Spinal cord (tissue), 4 donors: Measurements from ENCODE around the gene CALR. TPM values are rescaled to one million over a fixed set of nuclear protein-coding genes. Genes with fewer than 3 reads are reported as not detected.

ENCODE experiments used
- polyA plus RNA-seq, 2 donors: library from polyadenylated mRNA; unstranded; fragments of 120-200 nt; gene quantifications; one replicate each; pipeline ENCODE4 v1.2.1, GENCODE V29; 2013; ENCODE audit not compliant: insufficient read length in 2 of 2
- small RNA-seq: library from RNA; depleted of rRNA; stranded (forward); fragments of <200 nt; gene quantifications from one replicate; pipeline ENCODE3, GENCODE V24; 2014; ENCODE audit warnings: low replicate concordance
- total RNA-seq, 2 donors: library from RNA; depleted of rRNA in 1 of 2; stranded (reverse); fragments of 120-200 nt in 1 of 2; fragments of >200 nt in 1 of 2; gene quantifications; one replicate each; pipeline versions ENCODE4 v1.2.3 to v1.2.4, GENCODE V29; 2013 to 2014

CALR gene
- total and polyA plus RNA-seq, 4 donors, result 452 to 872 (median 556) TPM

Small RNAs within 50 kb of the gene (small RNA-seq; reads per million reads assigned to genes)
- gene MIR5695 (0.53 reads per million, percentile 58 among the genes with 10 or more reads in this experiment), gene MIR6515 (not detected)

Other genes starting within 250 kb of the CALR start
- 10 to 100 TPM in 1 of 2 donors, 1 to 10 TPM in 1; 6.2 to 15.8 TPM for gene FBXW9, start 242.0 kb upstream of the CALR start, total RNA-seq
- gene FBXW9, start 242.0 kb upstream of the CALR start, polyA plus RNA-seq, result 10 to 100 TPM; 21.1 to 21.7 TPM
- 10 to 100 TPM; 40.9 to 66.8 TPM for gene TNPO2, start 214.7 kb upstream of the CALR start, total RNA-seq
- 100 to 1,000 TPM; 146 to 155 TPM for gene TNPO2, start 214.7 kb upstream of the CALR start, polyA plus RNA-seq
- gene TRIR, start 203.9 kb upstream of the CALR start, total RNA-seq, result 100 to 1,000 TPM in 1 of 2 donors, 10 to 100 TPM in 1; 77.6 to 205 TPM
- gene TRIR, start 203.9 kb upstream of the CALR start, polyA plus RNA-seq, result 100 to 1,000 TPM; 220 to 224 TPM
- gene GET3, start 201.1 kb upstream of the CALR start, total RNA-seq, result 10 to 100 TPM; 50.9 to 84.4 TPM
- gene GET3, start 201.1 kb upstream of the CALR start, polyA plus RNA-seq, result 100 to 1,000 TPM; 119 to 120 TPM
- gene BEST2, start 186.8 kb upstream of the CALR start, total RNA-seq, result not detected
- gene BEST2, start 186.8 kb upstream of the CALR start, polyA plus RNA-seq, result under 1 TPM in 1 of 2 donors, not detected in 1; 0.24 TPM
- gene HOOK2, start 163.1 kb upstream of the CALR start, total RNA-seq, result 10 to 100 TPM; 16.4 to 25.2 TPM
- 10 to 100 TPM; 40.0 to 65.2 TPM for gene HOOK2, start 163.1 kb upstream of the CALR start, polyA plus RNA-seq
- 100 to 1,000 TPM in 1 of 2 donors, 10 to 100 TPM in 1; 90.7 to 119 TPM for gene JUNB, start 147.1 kb upstream of the CALR start, total RNA-seq
- 10 to 100 TPM; 23.3 to 52.2 TPM for gene JUNB, start 147.1 kb upstream of the CALR start, polyA plus RNA-seq
- gene PRDX2, start 136.8 kb upstream of the CALR start, total RNA-seq, result 100 to 1,000 TPM; 280 to 444 TPM
- 100 to 1,000 TPM; 435 to 476 TPM for gene PRDX2, start 136.8 kb upstream of the CALR start, polyA plus RNA-seq
- 1 to 10 TPM in 1 of 2 donors, not detected in 1; 8.7 TPM for gene THSD8, start 136.5 kb upstream of the CALR start, total RNA-seq
- 1 to 10 TPM; 5.9 to 6.5 TPM for gene THSD8, start 136.5 kb upstream of the CALR start, polyA plus RNA-seq
- 10 to 100 TPM; 11.3 to 18.0 TPM for gene RNASEH2A, start 132.0 kb upstream of the CALR start, total RNA-seq
- 10 to 100 TPM; 28.0 to 32.0 TPM for gene RNASEH2A, start 132.0 kb upstream of the CALR start, polyA plus RNA-seq
- gene RTBDN, start 104.0 kb upstream of the CALR start, total RNA-seq, result 1 to 10 TPM; 1.1 to 1.8 TPM
- gene RTBDN, start 104.0 kb upstream of the CALR start, polyA plus RNA-seq, result 1 to 10 TPM; 5.8 to 6.8 TPM
- gene MAST1, start 100.1 kb upstream of the CALR start, total RNA-seq, result 10 to 100 TPM; 12.2 to 39.1 TPM
- 100 to 1,000 TPM in 1 of 2 donors, 10 to 100 TPM in 1; 87.0 to 112 TPM for gene MAST1, start 100.1 kb upstream of the CALR start, polyA plus RNA-seq
- gene DNASE2, start 57.2 kb upstream of the CALR start, total RNA-seq, result 10 to 100 TPM; 11.7 to 19.7 TPM
- 10 to 100 TPM; 23.6 TPM for gene DNASE2, start 57.2 kb upstream of the CALR start, polyA plus RNA-seq
- 1 to 10 TPM; 2.1 to 3.2 TPM for gene KLF1, start 51.4 kb upstream of the CALR start, total RNA-seq
- under 1 TPM; 0.42 to 0.57 TPM for gene KLF1, start 51.4 kb upstream of the CALR start, polyA plus RNA-seq
- 10 to 100 TPM; 22.9 to 30.1 TPM for gene GCDH, start 47.4 kb upstream of the CALR start, total RNA-seq
- 10 to 100 TPM; 36.1 to 45.1 TPM for gene GCDH, start 47.4 kb upstream of the CALR start, polyA plus RNA-seq
- gene SYCE2, start 19.3 kb upstream of the CALR start, total RNA-seq, result under 1 TPM in 1 of 2 donors, not detected in 1; 0.88 TPM
- gene SYCE2, start 19.3 kb upstream of the CALR start, polyA plus RNA-seq, result 1 to 10 TPM; 5.3 to 6.0 TPM
- gene FARSA, start 4.9 kb upstream of the CALR start, total RNA-seq, result 10 to 100 TPM; 41.3 to 54.1 TPM
- 10 to 100 TPM; 74.0 to 80.6 TPM for gene FARSA, start 4.9 kb upstream of the CALR start, polyA plus RNA-seq
- gene RAD23A, start 7.3 kb downstream of the CALR start, total RNA-seq, result 10 to 100 TPM; 37.6 to 85.9 TPM
- gene RAD23A, start 7.3 kb downstream of the CALR start, polyA plus RNA-seq, result 100 to 1,000 TPM; 101 to 109 TPM
- 10 to 100 TPM in 1 of 2 donors, 1 to 10 TPM in 1; 9.7 to 24.2 TPM for gene GADD45GIP1, start 18.6 kb downstream of the CALR start, total RNA-seq
- 10 to 100 TPM; 50.3 to 55.6 TPM for gene GADD45GIP1, start 18.6 kb downstream of the CALR start, polyA plus RNA-seq
- under 1 TPM in 1 of 2 donors, not detected in 1; 0.28 TPM for gene DAND5, start 31.0 kb downstream of the CALR start, total RNA-seq
- under 1 TPM; 0.44 to 0.49 TPM for gene DAND5, start 31.0 kb downstream of the CALR start, polyA plus RNA-seq
- gene NFIX, start 56.9 kb downstream of the CALR start, total RNA-seq, result 10 to 100 TPM; 53.3 to 61.8 TPM
- 100 to 1,000 TPM; 175 to 198 TPM for gene NFIX, start 56.9 kb downstream of the CALR start, polyA plus RNA-seq
- gene LYL1, start 164.2 kb downstream of the CALR start, total RNA-seq, result 10 to 100 TPM in 1 of 2 donors, 1 to 10 TPM in 1; 8.8 to 11.0 TPM
- 1 to 10 TPM; 7.7 TPM for gene LYL1, start 164.2 kb downstream of the CALR start, polyA plus RNA-seq
- gene TRMT1, start 178.1 kb downstream of the CALR start, total RNA-seq, result 10 to 100 TPM; 11.8 to 26.2 TPM
- gene TRMT1, start 178.1 kb downstream of the CALR start, polyA plus RNA-seq, result 10 to 100 TPM; 38.7 to 47.5 TPM
- 10 to 100 TPM; 13.3 to 23.3 TPM for gene NACC1, start 179.7 kb downstream of the CALR start, total RNA-seq
- gene NACC1, start 179.7 kb downstream of the CALR start, polyA plus RNA-seq, result 10 to 100 TPM; 44.7 to 45.7 TPM
- 10 to 100 TPM; 25.5 to 58.0 TPM for gene STX10, start 211.8 kb downstream of the CALR start, total RNA-seq
- 10 to 100 TPM; 69.4 to 71.3 TPM for gene STX10, start 211.8 kb downstream of the CALR start, polyA plus RNA-seq
- 10 to 100 TPM; 12.6 to 25.5 TPM for gene IER2, start 211.8 kb downstream of the CALR start, total RNA-seq
- 10 to 100 TPM; 38.1 to 56.2 TPM for gene IER2, start 211.8 kb downstream of the CALR start, polyA plus RNA-seq